Measurements from ENCODE around the gene RBM17. TPM values are rescaled to one million over a fixed set of nuclear protein-coding genes. Genes with fewer than 3 reads are reported as not detected.

Gene RBM17
- total RNA-seq, 4 donors from 2014 or later: 64.4 to 163 (median 146) TPM

DNA sequence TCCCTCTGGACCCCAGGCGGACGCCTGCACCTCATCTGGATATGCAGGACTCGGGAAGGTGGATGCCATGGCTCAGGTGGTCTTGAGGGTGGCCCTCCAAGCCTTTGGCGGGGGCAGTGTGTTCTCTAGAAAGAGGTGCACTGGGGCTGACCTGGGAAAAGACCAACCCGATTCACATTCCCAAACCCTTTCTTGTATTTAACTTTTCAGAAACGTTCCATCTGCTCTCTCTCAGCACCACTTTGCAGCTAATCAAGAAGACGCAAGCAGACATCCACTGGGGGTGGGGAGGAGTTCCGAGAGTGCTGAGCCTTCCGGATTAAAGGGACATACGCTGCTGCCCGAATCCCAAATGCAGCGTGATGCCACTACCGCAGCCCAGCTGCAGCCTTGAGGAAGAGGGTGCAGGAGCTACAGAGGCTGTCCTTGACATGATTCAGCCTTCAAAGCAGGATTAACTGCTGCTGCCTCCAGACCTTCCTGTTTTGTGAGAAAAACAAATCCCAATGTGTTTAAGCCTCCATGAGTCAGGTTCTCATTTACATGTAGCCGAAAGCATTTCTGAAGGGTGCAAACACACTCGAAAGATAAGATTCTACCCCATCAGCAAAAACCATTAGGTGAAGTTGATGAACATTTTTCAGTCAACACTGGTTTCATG, 39.9 kb downstream of the RBM17 start:
- no peak overlapping the region for H3K27ac ChIP-seq
- no peaks in the 10 kb centered on the region for H3K27me3 ChIP-seq
- TF ChIP-seq POLR2A (IDR thresholded peaks at IDR 0.05): no peak
- no peak for TF ChIP-seq CTCF (IDR thresholded peaks at IDR 0.05)
- H3K9me3 ChIP-seq: no peaks in the 10 kb centered on the region
- H3K4me1 ChIP-seq: no peaks in the 10 kb centered on the region
- DNase-seq: no peak
- no peak overlapping the region for H3K4me3 ChIP-seq
- intact Hi-C loops (cut with DNase I; ENCODE audit: low total_unique reads): no loop called here
- no peaks in the 10 kb centered on the region for H3K36me3 ChIP-seq

GRCh38 chr10:6130848-6131470, 42.1 kb downstream of the RBM17 start:
- TF ChIP-seq CTCF (IDR thresholded peaks at IDR 0.05) (no peak), POLR2A (IDR thresholded peaks at IDR 0.05) (no peak)
- intact Hi-C loops (cut with DNase I; ENCODE audit: low total_unique reads): no loop called here
- H3K36me3 ChIP-seq: no peaks in the 10 kb centered on the region
- no peaks in the 10 kb centered on the region for H3K4me1 ChIP-seq
- no peak overlapping the region for H3K4me3 ChIP-seq
- H3K27ac ChIP-seq: no peak overlapping the region
- no peaks in the 10 kb centered on the region for H3K9me3 ChIP-seq
- no peak for DNase-seq
- no peaks in the 10 kb centered on the region for H3K27me3 ChIP-seq

- Histone ChIP-seq H3K36me3 (no peaks in the 10 kb centered on the region), H3K9me3 (no peaks in the 10 kb centered on the region), H3K4me1 (no peaks in the 10 kb centered on the region), H3K4me3 (no peak overlapping the region), H3K27ac (no peak overlapping the region), H3K27me3 (no peaks in the 10 kb centered on the region)
- DNase-seq: peak in 1 of 2 donors; percentile 6
- TF ChIP-seq CTCF (IDR thresholded peaks at IDR 0.05): no peak
- no peak for TF ChIP-seq POLR2A (IDR thresholded peaks at IDR 0.05)
- intact Hi-C loops (cut with DNase I; ENCODE audit: low total_unique reads): no loop called here
Observed at GRCh38 chr10:6133331-6134098, 44.7 kb downstream of the RBM17 start.

GRCh38 chr10:6134099-6134823, 45.4 kb downstream of the RBM17 start:
- Histone ChIP-seq H3K4me3 (no peak overlapping the region), H3K27me3 (no peaks in the 10 kb centered on the region), H3K36me3 (no peaks in the 10 kb centered on the region), H3K27ac (no peak overlapping the region), H3K4me1 (no peaks in the 10 kb centered on the region), H3K9me3 (no peaks in the 10 kb centered on the region)
- peak in 1 of 2 donors; percentile 4 for DNase-seq
- TF ChIP-seq CTCF (IDR thresholded peaks at IDR 0.05): no peak
- no peak for TF ChIP-seq POLR2A (IDR thresholded peaks at IDR 0.05)
- intact Hi-C loops (cut with DNase I; ENCODE audit: low total_unique reads): no loop called here
